Skeletal muscle satellite cell (primary cell): ENCODE results near the gene GPR146.

Experiments
- H3K27me3 ChIP-seq: 2 replicates; pipeline ENCODE4 v1.7.0; 2013; ENCODE audit warnings: low read length; ENCODE audit not compliant: control insufficient read depth, insufficient read depth
- H3K36me3 ChIP-seq: 2 replicates; pipeline ENCODE4 v1.7.0; 2013; ENCODE audit warnings: mild to moderate bottlenecking, control low read depth, low read length; ENCODE audit not compliant: insufficient read depth
- H3K4me1 ChIP-seq: 2 replicates; pipeline ENCODE4 v1.7.0; 2013; ENCODE audit warnings: low read length; ENCODE audit not compliant: control insufficient read depth, insufficient read depth
- H3K4me2 ChIP-seq: 2 replicates; pipeline ENCODE4 v1.7.0; 2013; ENCODE audit warnings: mild to moderate bottlenecking, low read length
- H3K4me3 ChIP-seq: 2 replicates; pipeline ENCODE4 v1.7.0; 2013; ENCODE audit warnings: low read length
- H3K9ac ChIP-seq: 2 replicates; pipeline ENCODE4 v1.7.0; 2013; ENCODE audit warnings: mild to moderate bottlenecking, low read depth, low read length, moderate library complexity
- H3K9me3 ChIP-seq: replicated peaks from 2 replicates; pipeline ENCODE4 v1.7.0; 2013; ENCODE audit warnings: mild to moderate bottlenecking, control low read depth, low read length

Gene GPR146

DNA sequence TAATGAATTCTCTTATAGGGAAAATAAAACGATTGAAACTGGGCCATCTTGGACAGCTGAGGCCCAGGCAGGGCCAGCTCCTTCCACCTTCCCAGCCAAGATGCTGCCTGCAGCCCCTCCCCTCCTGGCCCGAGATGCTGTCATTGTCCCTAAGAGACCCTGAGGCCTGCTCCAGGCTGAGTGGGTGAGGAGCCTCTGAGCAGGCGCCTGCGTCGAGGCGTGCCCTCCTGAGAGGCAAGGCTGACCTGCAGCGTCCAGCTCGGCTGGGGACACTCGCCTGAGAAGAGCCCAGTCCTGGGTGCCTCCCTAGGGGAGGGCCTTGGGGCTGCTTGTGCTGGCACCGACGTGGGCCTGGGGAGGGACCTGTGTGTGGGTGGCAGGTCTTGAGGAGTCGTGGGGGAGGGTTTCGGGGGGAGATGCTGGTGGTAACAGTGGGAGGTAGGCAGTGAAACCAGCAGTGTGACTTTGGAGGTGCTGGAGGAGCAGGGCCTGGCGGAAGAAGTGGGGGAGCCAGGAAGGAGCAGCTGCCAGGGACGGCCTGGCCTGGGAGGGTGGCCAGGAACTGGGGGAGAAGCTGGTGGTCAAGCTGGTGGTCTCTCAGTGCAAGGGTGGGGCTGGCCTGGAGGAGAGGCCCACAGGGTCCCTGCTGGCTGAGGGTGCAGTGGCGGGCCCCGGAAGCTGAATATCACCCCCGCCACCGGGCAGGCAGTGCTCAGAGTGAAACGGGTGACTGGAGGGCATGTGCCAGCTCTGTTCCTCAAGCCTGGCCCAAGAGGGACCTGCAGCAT lies 7.9 kb downstream of the GPR146 start:
- H3K4me2 ChIP-seq, result no peak overlapping the region
- H3K4me3 ChIP-seq, result no peak overlapping the region
- H3K9me3 ChIP-seq, result no peaks in the 10 kb centered on the region
- H3K9ac ChIP-seq, result no peak overlapping the region
- no peaks in the 10 kb centered on the region for H3K36me3 ChIP-seq
- H3K4me1 ChIP-seq, result peaks cover 7% of the 10 kb centered on the region
- no peaks in the 10 kb centered on the region for H3K27me3 ChIP-seq

DNA sequence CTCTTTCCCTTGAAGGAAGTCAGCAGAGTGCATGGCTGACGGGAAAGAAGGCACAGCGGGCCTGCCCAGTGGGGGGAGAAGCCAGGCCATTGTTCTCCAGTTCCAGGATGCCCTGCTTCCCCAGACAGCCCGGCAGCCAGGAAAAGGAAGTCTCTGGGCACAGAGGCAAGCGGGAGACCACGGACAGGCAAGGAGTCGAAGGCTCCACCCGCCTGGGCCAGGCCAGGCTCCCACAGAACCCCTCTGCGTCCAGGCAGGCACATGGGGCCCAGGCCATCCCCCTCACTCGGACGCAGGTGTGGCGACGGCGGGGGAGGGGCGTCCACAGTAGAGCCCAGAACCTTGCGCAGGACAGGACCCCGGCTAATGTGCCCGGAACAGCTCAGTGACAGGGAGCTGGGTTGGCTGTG lies 8.7 kb downstream of the GPR146 start:
- H3K36me3 ChIP-seq, result no peaks in the 10 kb centered on the region
- H3K9ac ChIP-seq, result no peak overlapping the region
- H3K4me2 ChIP-seq, result no peak overlapping the region
- no peak overlapping the region for H3K4me3 ChIP-seq
- no peaks in the 10 kb centered on the region for H3K9me3 ChIP-seq
- H3K4me1 ChIP-seq, result peaks cover 7% of the 10 kb centered on the region
- H3K27me3 ChIP-seq, result no peaks in the 10 kb centered on the region

DNA sequence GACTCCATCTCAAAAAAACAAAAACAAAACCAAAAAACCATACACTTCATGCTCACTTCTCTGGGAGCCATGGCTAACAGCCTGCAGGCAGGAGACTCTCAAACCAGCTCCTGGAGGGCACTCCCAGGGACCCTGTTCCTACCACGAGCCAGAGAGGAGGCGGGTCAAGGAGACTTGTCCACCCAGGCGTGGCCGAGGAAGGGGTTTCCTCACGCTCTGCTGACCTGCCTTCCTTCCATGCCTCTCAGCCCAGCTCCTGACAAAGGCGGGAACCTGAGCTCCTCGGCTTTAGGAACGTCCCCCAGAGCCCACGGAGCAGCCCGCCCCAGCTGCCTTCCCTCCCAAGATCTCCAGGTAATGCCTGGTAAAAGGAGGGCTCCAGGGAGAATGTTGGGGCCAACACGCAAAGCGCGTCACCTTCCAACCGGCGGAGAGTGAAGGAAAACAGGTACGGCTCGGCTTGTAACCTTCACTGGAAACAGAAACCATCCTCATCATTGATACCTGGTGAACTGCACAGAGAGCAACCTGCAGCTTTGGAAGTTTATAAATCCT lies 9.5 kb downstream of the GPR146 start:
- Histone ChIP-seq H3K9me3 (no peaks in the 10 kb centered on the region), H3K4me3 (no peak overlapping the region), H3K4me1 (peaks cover 7% of the 10 kb centered on the region), H3K9ac (no peak overlapping the region), H3K27me3 (no peaks in the 10 kb centered on the region), H3K36me3 (no peaks in the 10 kb centered on the region), H3K4me2 (no peak overlapping the region)

GRCh38 chr7:1054438-1054837 lies 10.1 kb downstream of the GPR146 start:
- H3K9ac ChIP-seq, result no peak overlapping the region
- no peaks in the 10 kb centered on the region for H3K36me3 ChIP-seq
- H3K4me2 ChIP-seq, result no peak overlapping the region
- H3K4me3 ChIP-seq, result no peak overlapping the region
- H3K4me1 ChIP-seq, result peaks cover 7% of the 10 kb centered on the region
- no peaks in the 10 kb centered on the region for H3K27me3 ChIP-seq
- no peaks in the 10 kb centered on the region for H3K9me3 ChIP-seq

GRCh38 chr7:1054861-1055450 lies 10.6 kb downstream of the GPR146 start:
- no peak overlapping the region for H3K4me2 ChIP-seq
- no peaks in the 10 kb centered on the region for H3K27me3 ChIP-seq
- no peaks in the 10 kb centered on the region for H3K36me3 ChIP-seq
- no peak overlapping the region for H3K9ac ChIP-seq
- H3K4me1 ChIP-seq, result peaks cover 7% of the 10 kb centered on the region
- no peak overlapping the region for H3K4me3 ChIP-seq
- no peaks in the 10 kb centered on the region for H3K9me3 ChIP-seq

- no peaks in the 10 kb centered on the region for H3K27me3 ChIP-seq
- no peaks in the 10 kb centered on the region for H3K36me3 ChIP-seq
- H3K4me2 ChIP-seq, result no peak overlapping the region
- H3K9me3 ChIP-seq, result no peaks in the 10 kb centered on the region
- peaks cover 7% of the 10 kb centered on the region for H3K4me1 ChIP-seq
- H3K4me3 ChIP-seq, result no peak overlapping the region
- no peak overlapping the region for H3K9ac ChIP-seq
Measured at GRCh38 chr7:1055491-1055955, 11.2 kb downstream of the GPR146 start.

DNA sequence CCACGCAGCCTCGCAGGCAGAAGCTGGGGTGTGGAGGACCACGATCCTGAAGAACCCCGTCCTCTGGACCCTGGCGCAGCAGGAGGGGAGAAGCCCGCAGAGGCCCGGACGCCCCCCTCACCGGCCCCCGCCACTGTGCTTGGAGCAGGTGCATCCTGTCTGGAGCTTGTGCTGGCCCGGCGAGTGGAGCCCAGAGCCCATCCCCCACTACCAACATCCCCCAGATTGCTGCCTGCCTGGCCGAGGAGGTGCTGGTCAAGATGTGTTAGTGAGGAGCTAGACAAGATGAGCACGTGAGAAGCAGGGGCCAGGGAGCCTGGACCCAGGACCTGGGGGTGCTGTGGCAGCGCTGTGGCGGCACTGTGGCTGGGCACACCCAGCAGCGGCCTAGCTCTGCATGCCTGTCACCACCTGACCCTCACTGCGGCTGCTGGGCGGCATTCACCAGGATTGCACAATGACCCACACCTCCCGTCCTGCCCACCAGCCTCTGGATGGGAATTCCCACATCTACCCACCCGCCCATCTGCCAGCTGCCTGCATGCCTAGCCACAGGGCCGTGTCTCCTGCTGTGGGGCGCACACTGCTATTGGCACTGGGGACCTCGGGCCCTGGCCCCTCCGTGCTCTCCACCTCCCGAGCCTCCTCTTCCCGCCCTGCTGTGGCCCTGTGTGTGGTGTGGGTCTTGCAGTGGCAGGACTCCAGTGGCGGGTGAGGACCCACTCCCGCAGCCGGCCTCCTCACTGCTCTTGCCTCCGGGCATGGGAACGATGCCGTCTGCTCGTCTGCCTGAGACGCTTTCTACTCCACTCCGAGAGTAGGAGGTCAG lies 11.8 kb downstream of the GPR146 start:
- Histone ChIP-seq H3K9ac (no peak overlapping the region), H3K4me1 (peaks cover 7% of the 10 kb centered on the region), H3K27me3 (no peaks in the 10 kb centered on the region), H3K4me2 (no peak overlapping the region), H3K9me3 (no peaks in the 10 kb centered on the region), H3K4me3 (no peak overlapping the region), H3K36me3 (no peaks in the 10 kb centered on the region)

GRCh38 chr7:1056785-1057410 lies 12.6 kb downstream of the GPR146 start:
- H3K27me3 ChIP-seq, result no peaks in the 10 kb centered on the region
- no peak overlapping the region for H3K9ac ChIP-seq
- H3K4me2 ChIP-seq, result no peak overlapping the region
- H3K4me1 ChIP-seq, result peaks cover 7% of the 10 kb centered on the region
- no peaks in the 10 kb centered on the region for H3K9me3 ChIP-seq
- no peak overlapping the region for H3K4me3 ChIP-seq
- no peaks in the 10 kb centered on the region for H3K36me3 ChIP-seq

DNA sequence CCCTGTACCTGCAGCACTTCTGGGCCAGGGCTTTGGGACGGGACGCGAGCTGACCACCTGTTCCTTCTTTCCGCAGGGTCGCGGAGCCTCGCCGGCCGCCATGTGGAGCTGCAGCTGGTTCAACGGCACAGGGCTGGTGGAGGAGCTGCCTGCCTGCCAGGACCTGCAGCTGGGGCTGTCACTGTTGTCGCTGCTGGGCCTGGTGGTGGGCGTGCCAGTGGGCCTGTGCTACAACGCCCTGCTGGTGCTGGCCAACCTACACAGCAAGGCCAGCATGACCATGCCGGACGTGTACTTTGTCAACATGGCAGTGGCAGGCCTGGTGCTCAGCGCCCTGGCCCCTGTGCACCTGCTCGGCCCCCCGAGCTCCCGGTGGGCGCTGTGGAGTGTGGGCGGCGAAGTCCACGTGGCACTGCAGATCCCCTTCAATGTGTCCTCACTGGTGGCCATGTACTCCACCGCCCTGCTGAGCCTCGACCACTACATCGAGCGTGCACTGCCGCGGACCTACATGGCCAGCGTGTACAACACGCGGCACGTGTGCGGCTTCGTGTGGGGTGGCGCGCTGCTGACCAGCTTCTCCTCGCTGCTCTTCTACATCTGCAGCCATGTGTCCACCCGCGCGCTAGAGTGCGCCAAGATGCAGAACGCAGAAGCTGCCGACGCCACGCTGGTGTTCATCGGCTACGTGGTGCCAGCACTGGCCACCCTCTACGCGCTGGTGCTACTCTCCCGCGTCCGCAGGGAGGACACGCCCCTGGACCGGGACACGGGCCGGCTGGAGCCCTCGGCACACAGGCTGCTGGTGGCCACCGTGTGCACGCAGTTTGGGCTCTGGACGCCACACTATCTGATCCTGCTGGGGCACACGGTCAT lies 13.3 kb downstream of the GPR146 start:
- H3K27me3 ChIP-seq, result no peaks in the 10 kb centered on the region
- no peaks in the 10 kb centered on the region for H3K9me3 ChIP-seq
- H3K9ac ChIP-seq, result no peak overlapping the region
- peaks cover 7% of the 10 kb centered on the region for H3K4me1 ChIP-seq
- no peaks in the 10 kb centered on the region for H3K36me3 ChIP-seq
- H3K4me3 ChIP-seq, result no peak overlapping the region
- H3K4me2 ChIP-seq, result no peak overlapping the region

DNA sequence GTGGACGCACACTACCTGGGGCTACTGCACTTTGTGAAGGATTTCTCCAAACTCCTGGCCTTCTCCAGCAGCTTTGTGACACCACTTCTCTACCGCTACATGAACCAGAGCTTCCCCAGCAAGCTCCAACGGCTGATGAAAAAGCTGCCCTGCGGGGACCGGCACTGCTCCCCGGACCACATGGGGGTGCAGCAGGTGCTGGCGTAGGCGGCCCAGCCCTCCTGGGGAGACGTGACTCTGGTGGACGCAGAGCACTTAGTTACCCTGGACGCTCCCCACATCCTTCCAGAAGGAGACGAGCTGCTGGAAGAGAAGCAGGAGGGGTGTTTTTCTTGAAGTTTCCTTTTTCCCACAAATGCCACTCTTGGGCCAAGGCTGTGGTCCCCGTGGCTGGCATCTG lies 14.0 kb downstream of the GPR146 start:
- Histone ChIP-seq H3K4me2 (no peak overlapping the region), H3K9me3 (no peaks in the 10 kb centered on the region), H3K4me3 (no peak overlapping the region), H3K4me1 (peaks cover 7% of the 10 kb centered on the region), H3K27me3 (no peaks in the 10 kb centered on the region), H3K36me3 (no peaks in the 10 kb centered on the region), H3K9ac (no peak overlapping the region)
